GM20000 (cell line): ENCODE results near the gene TRANK1.

Experiments used
- DNase-seq: peaks from one replicate; pipeline ENCODE4 v3.0.0; 2012; ENCODE audit warnings: low spot score
- CTCF ChIP-seq: IDR thresholded peaks from 2 replicates; pipeline ENCODE4 v1.5.1; 2012; ENCODE audit warnings: mild to moderate bottlenecking, control low read depth; ENCODE audit errors: extremely low read depth, missing control alignments

The TRANK1 gene

GRCh38 chr3:36877930-36878685, 66.7 kb downstream of the TRANK1 start:
- no peak for TF ChIP-seq CTCF
- no peak for DNase-seq

- peak; percentile 77 for DNase-seq
- TF ChIP-seq CTCF = no peak
Observed at GRCh38 chr3:36876181-36876936, 68.5 kb downstream of the TRANK1 start.

GRCh38 chr3:36875397-36875796, 69.5 kb downstream of the TRANK1 start:
- DNase-seq = no peak
- TF ChIP-seq CTCF = no peak

- DNase-seq = no peak
- no peak for TF ChIP-seq CTCF
Observed at GRCh38 chr3:36874424-36874823, 70.4 kb downstream of the TRANK1 start.

- DNase-seq = no peak
Observed at GRCh38 chr3:36871379-36872126, 73.3 kb downstream of the TRANK1 start.

GRCh38 chr3:36868614-36869436, 76.0 kb downstream of the TRANK1 start:
- TF ChIP-seq CTCF = peak; percentile 71
- peak; percentile 61 for DNase-seq

More at GRCh38 chr3:36871379-36872126, 73.3 kb downstream of the TRANK1 start:
- no peak for TF ChIP-seq CTCF
